Fibroblast of lung (primary cell): ENCODE data around the gene CRADD. TPM values are rescaled to one million over a fixed set of nuclear protein-coding genes. Genes with fewer than 3 reads are reported as not detected.

Source experiments
- DNase-seq, 2 donors: peaks; one replicate each; pipeline versions ENCODE4 v3.0.0 to v3.0.0-alpha.2; 2010; ENCODE audit warnings: low read depth in 2 of 2
- H2AFZ ChIP-seq: 2 replicates; pipeline ENCODE4 v1.5.1; 2012; ENCODE audit warnings: low read length, control low read depth, inconsistent platforms
- H3K27ac ChIP-seq: 2 replicates; pipeline ENCODE4 v1.5.1; 2011; ENCODE audit warnings: low read length, control low read depth; ENCODE audit not compliant: insufficient read depth
- H3K27me3 ChIP-seq: 2 replicates; pipeline ENCODE4 v1.5.1; 2011; ENCODE audit warnings: mild to moderate bottlenecking, low read length; ENCODE audit not compliant: control insufficient read depth, insufficient read depth
- H3K36me3 ChIP-seq: 2 replicates; pipeline ENCODE4 v1.5.1; 2011; ENCODE audit warnings: low read length; ENCODE audit not compliant: control insufficient read depth, insufficient read depth
- H3K4me1 ChIP-seq: 2 replicates; pipeline ENCODE4 v1.5.1; 2011; ENCODE audit warnings: low read length; ENCODE audit not compliant: control insufficient read depth, insufficient read depth; ENCODE audit errors: extremely low read depth
- H3K4me2 ChIP-seq: 2 replicates; pipeline ENCODE4 v1.5.1; 2011; ENCODE audit warnings: low read length, control low read depth; ENCODE audit not compliant: insufficient read depth; ENCODE audit errors: extremely low read depth
- H3K4me3 ChIP-seq, 4 experiments: fragments of 200-600 bp in 1 of 4; sonication (generic) in 1 of 4; replicated peaks in 1 of 4; 2 replicates each; pipeline ENCODE4 v1.5.1; 2011 to 2016; ENCODE audit warnings: low read length in 4 of 4, low read depth in 3 of 4, mild to moderate bottlenecking in 3 of 4, control low read depth in 2 of 4, inconsistent platforms in 1 of 4, mixed read lengths in 1 of 4; ENCODE audit not compliant: insufficient read depth in 1 of 4; ENCODE audit errors: control extremely low read depth in 1 of 4
- H3K79me2 ChIP-seq: 2 replicates; pipeline ENCODE4 v1.5.1; 2012; ENCODE audit warnings: mild to moderate bottlenecking, low read length, inconsistent platforms; ENCODE audit not compliant: control insufficient read depth, insufficient read depth
- H3K9ac ChIP-seq: 2 replicates; pipeline ENCODE4 v1.5.1; 2011; ENCODE audit warnings: mild to moderate bottlenecking, low read length, control low read depth; ENCODE audit not compliant: insufficient read depth
- H3K9me3 ChIP-seq: 2 replicates; pipeline ENCODE4 v1.5.1; 2012; ENCODE audit warnings: low read depth, low read length; ENCODE audit not compliant: control insufficient read depth, insufficient read depth
- H4K20me1 ChIP-seq: 2 replicates; pipeline ENCODE4 v1.5.1; 2011; ENCODE audit warnings: low read length; ENCODE audit not compliant: control insufficient read depth, insufficient read depth; ENCODE audit errors: extremely low read depth
- EZH2 ChIP-seq: IDR thresholded peaks from 2 replicates; pipeline ENCODE4 v1.5.1; 2012; ENCODE audit warnings: low read length, control low read depth, mild to moderate bottlenecking; ENCODE audit errors: missing control alignments
- polyA plus RNA-seq, 2 donors: library from polyadenylated mRNA; depleted of rRNA in 1 of 2; stranded (reverse) in 1 of 2; unstranded in 1 of 2; fragments of >200 nt; gene quantifications; 2 replicates each; pipeline ENCODE4 v1.2.1, GENCODE V29; 2011 to 2012; ENCODE audit warnings: missing spikeins in 1 of 2
- total RNA-seq: library from RNA; depleted of rRNA; stranded (reverse); fragments of >200 nt; gene quantifications from 2 replicates; pipeline ENCODE4 v1.2.1, GENCODE V29; 2014
- TF ChIP-seq, protein P1 (sequence below), 2 donors: IDR thresholded peaks in 1 of 2; conservative IDR thresholded peaks in 1 of 2; 1 replicate in 1 of 2; 2 replicates in 1 of 2; pipeline ENCODE4 v1.5.1; 2011 to 2012; ENCODE audit warnings: low read length in 2 of 2, control low read depth in 1 of 2, inconsistent platforms in 1 of 2, low read depth in 1 of 2, mild to moderate bottlenecking in 1 of 2

The CRADD gene
- total and polyA plus RNA-seq, 2 donors (not counting 1 experiment from before 2014, with no cell fraction given): 13.5 to 21.1 TPM

DNA sequence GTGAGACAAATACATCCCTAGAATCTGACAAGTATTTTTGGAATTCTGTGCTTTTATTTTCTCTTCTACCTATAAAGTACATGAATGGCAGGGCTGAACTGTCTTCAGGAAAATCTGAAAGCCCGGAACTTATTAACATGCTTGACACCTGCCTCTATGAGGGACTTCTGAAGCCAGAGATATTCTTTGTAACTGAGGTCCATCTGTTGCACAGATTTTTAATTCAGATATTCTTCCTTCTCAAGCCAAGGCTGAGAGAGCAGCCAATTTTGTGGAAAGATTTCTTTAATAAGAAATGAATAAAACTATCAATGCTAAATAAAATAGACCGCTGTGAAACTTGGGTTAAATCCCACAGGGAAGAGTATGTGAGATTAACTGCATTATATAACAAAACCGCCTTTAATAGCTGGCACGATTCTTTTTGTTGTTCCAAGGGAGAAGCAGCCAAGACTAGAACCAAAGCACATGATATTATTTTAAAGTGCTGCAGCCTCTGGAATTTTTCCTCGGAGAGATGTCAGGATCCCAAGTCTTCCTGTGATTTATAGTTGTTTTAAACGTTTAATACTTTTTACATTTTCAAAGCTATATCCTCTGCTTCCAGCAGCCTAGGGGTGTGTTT lies 148.9 kb downstream of the CRADD start:
- H3K4me2 ChIP-seq: peak overlapping the region; percentile 9
- no peak overlapping the region for H3K4me3 ChIP-seq
- no peaks in the 10 kb centered on the region for H3K36me3 ChIP-seq
- no peak overlapping the region for H3K27ac ChIP-seq
- no peaks in the 10 kb centered on the region for H3K9me3 ChIP-seq
- no peaks in the 10 kb centered on the region for H3K27me3 ChIP-seq
- H3K79me2 ChIP-seq: no peaks in the 10 kb centered on the region
- H3K9ac ChIP-seq: no peak overlapping the region
- peak overlapping the region; percentile 49 for H2AFZ ChIP-seq
- H3K4me1 ChIP-seq: peaks cover 14% of the 10 kb centered on the region
- TF ChIP-seq EZH2: no peak
- DNase-seq: peak; percentile 60 to 65
- H4K20me1 ChIP-seq: no peaks in the 10 kb centered on the region

DNA sequence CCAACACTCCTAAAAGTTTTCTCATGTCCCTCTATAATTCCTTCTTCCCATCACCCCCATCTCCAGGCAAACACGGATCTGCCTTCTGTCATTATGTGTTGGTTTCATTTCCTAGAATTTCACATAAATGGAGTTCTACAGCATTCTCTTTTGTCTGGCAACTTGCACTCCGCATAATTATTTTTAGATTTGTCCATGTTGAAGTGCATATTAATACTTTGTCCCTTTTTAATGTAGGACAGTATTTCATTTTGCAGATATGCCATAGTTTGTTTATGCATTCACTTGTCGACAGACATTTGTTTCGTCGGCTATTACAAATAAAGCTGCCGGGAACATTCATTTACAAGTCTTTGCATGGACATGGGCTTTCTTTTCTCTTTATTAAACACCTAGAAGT lies 150.0 kb downstream of the CRADD start:
- no peaks in the 10 kb centered on the region for H3K9me3 ChIP-seq
- H3K9ac ChIP-seq: no peak overlapping the region
- no peaks in the 10 kb centered on the region for H4K20me1 ChIP-seq
- peaks cover 14% of the 10 kb centered on the region for H3K4me1 ChIP-seq
- TF ChIP-seq EZH2: no peak
- TF ChIP-seq, protein P1, sequence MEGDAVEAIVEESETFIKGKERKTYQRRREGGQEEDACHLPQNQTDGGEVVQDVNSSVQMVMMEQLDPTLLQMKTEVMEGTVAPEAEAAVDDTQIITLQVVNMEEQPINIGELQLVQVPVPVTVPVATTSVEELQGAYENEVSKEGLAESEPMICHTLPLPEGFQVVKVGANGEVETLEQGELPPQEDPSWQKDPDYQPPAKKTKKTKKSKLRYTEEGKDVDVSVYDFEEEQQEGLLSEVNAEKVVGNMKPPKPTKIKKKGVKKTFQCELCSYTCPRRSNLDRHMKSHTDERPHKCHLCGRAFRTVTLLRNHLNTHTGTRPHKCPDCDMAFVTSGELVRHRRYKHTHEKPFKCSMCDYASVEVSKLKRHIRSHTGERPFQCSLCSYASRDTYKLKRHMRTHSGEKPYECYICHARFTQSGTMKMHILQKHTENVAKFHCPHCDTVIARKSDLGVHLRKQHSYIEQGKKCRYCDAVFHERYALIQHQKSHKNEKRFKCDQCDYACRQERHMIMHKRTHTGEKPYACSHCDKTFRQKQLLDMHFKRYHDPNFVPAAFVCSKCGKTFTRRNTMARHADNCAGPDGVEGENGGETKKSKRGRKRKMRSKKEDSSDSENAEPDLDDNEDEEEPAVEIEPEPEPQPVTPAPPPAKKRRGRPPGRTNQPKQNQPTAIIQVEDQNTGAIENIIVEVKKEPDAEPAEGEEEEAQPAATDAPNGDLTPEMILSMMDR (conservative IDR thresholded peaks at IDR 0.05 in 1 of 2, IDR thresholded peaks at IDR 0.05 in 1 of 2; ENCODE audit: low read depth in 1 of 2, low read length in 2 of 2): no peak
- H2AFZ ChIP-seq: peak overlapping the region; percentile 2
- no peaks in the 10 kb centered on the region for H3K36me3 ChIP-seq
- no peak for DNase-seq
- H3K4me3 ChIP-seq: peak overlapping the region in 3 of 4 experiments; percentile 9 to 29 (median 19)
- H3K79me2 ChIP-seq: no peaks in the 10 kb centered on the region
- H3K27ac ChIP-seq: no peak overlapping the region
- H3K27me3 ChIP-seq: no peaks in the 10 kb centered on the region
- peak overlapping the region; percentile 9 for H3K4me2 ChIP-seq

DNA sequence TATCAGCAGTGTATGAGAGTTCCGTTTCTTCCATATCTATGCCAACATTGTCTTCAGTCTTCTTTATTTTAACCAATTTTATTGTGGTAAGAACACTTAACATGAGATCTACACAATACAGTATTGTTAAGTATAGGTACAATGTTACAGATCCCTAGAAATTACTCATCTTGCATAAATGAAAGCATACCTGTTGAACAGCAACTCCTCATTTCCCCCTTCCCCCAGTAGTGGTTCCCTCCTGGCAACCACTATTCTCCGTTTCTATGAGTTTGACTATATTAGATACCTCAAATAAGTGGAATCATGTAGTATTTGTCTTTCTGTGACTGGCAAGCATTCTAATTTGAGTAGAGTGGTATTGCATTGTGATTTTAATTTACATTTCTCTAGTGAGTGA lies 150.5 kb downstream of the CRADD start:
- H3K4me1 ChIP-seq: peaks cover 14% of the 10 kb centered on the region
- no peak overlapping the region for H3K9ac ChIP-seq
- no peak for DNase-seq
- no peaks in the 10 kb centered on the region for H3K36me3 ChIP-seq
- H4K20me1 ChIP-seq: no peaks in the 10 kb centered on the region
- H2AFZ ChIP-seq: no peak overlapping the region
- no peaks in the 10 kb centered on the region for H3K9me3 ChIP-seq
- H3K4me3 ChIP-seq: peak overlapping the region in 1 of 4 experiments; percentile 9
- no peak overlapping the region for H3K27ac ChIP-seq
- no peaks in the 10 kb centered on the region for H3K27me3 ChIP-seq
- no peaks in the 10 kb centered on the region for H3K79me2 ChIP-seq
- no peak overlapping the region for H3K4me2 ChIP-seq
- TF ChIP-seq, protein P1 (conservative IDR thresholded peaks at IDR 0.05 in 1 of 2, IDR thresholded peaks at IDR 0.05 in 1 of 2; ENCODE audit: low read depth in 1 of 2, low read length in 2 of 2): no peak
